Measurements from ENCODE around the gene C1D. TPM values are rescaled to one million over a fixed set of nuclear protein-coding genes. Genes with fewer than 3 reads are reported as not detected.

The C1D gene
- total and polyA plus RNA-seq, 2 experiments from 2014 or later: 39.2 to 61.3 TPM

DNA sequence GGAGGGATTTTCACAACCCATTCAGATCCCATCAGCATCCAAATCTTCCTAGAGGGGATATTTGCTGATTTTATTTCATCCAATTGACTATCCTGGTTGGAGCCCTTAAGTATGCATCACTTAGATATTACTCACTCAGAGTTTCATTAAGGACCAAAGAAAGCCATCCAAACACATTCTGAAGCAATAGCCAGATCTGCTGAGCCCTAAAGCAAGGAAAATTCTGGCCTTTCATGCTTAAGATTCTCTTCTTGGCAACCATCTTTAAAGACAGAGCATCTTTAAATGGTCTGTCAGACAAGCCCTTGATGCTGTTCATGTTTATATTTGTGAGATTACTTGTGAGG lies 40.9 kb upstream of the C1D start:
- H3K9me3 ChIP-seq (ENCODE audit: low read depth): no peaks in the 10 kb centered on the region
- no peak overlapping the region for H3K4me3 ChIP-seq
- no peaks in the 10 kb centered on the region for H3K27me3 ChIP-seq
- no peaks in the 10 kb centered on the region for H3K4me1 ChIP-seq (ENCODE audit: low read depth)
- H3K36me3 ChIP-seq: no peaks in the 10 kb centered on the region
- H3K27ac ChIP-seq: no peak overlapping the region
- no peak for TF ChIP-seq CTCF (IDR thresholded peaks at IDR 0.05; ENCODE audit: low read depth, low read length)
- no peak for DNase-seq (ENCODE audit: low read depth in 1 of 2, low spot score in 1 of 2)

DNA sequence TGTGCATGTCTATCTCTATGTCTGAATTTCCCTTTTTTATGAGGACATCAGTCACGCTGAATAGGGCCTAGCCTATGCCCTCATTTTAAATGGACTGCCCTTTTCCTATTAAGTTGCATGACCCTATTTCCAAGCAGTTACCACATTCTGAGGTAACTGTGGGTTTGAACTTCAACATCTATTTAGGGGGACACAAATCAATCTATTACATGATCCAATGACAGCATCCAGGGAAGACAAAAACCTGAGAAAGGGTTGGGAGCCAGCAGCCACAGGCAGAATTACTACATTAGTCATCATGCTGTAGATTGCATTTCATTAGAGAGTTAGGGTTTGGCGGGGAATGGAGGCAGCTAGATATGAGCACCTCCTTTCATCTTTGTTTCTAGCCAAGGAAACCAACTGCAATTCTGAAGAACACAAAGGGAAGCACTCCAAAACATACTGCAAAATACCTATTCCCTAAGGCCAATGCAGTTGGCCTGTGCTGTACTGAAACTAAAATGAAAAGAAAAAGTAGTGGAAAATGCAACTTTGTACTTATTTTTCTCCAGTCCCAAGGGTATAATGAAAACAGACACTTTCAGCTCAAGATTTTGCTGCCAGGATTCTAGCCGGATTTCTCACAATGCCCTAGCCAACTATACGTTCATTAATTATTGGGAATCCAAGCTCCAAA lies 40.4 kb upstream of the C1D start:
- H3K27ac ChIP-seq: no peak overlapping the region
- H3K4me1 ChIP-seq (ENCODE audit: low read depth): no peaks in the 10 kb centered on the region
- peak in 1 of 2 donors; percentile 23 for DNase-seq (ENCODE audit: low read depth in 1 of 2, low spot score in 1 of 2)
- TF ChIP-seq CTCF (IDR thresholded peaks at IDR 0.05; ENCODE audit: low read depth, low read length): no peak
- no peaks in the 10 kb centered on the region for H3K9me3 ChIP-seq (ENCODE audit: low read depth)
- no peaks in the 10 kb centered on the region for H3K27me3 ChIP-seq
- no peaks in the 10 kb centered on the region for H3K36me3 ChIP-seq
- no peak overlapping the region for H3K4me3 ChIP-seq

GRCh38 chr2:68100189-68100588 lies 37.4 kb upstream of the C1D start:
- no peaks in the 10 kb centered on the region for H3K27me3 ChIP-seq
- no peak overlapping the region for H3K4me3 ChIP-seq
- H3K9me3 ChIP-seq (ENCODE audit: low read depth): no peaks in the 10 kb centered on the region
- TF ChIP-seq CTCF (IDR thresholded peaks at IDR 0.05; ENCODE audit: low read depth, low read length): no peak
- DNase-seq (ENCODE audit: low read depth in 1 of 2, low spot score in 1 of 2): no peak
- no peak overlapping the region for H3K27ac ChIP-seq
- no peaks in the 10 kb centered on the region for H3K4me1 ChIP-seq (ENCODE audit: low read depth)
- no peaks in the 10 kb centered on the region for H3K36me3 ChIP-seq

GRCh38 chr2:68099260-68099659 lies 36.5 kb upstream of the C1D start:
- Histone ChIP-seq H3K9me3 (ENCODE audit: low read depth) (no peaks in the 10 kb centered on the region), H3K27me3 (no peaks in the 10 kb centered on the region), H3K4me3 (no peak overlapping the region), H3K27ac (no peak overlapping the region), H3K4me1 (ENCODE audit: low read depth) (no peaks in the 10 kb centered on the region), H3K36me3 (no peaks in the 10 kb centered on the region)
- TF ChIP-seq CTCF (IDR thresholded peaks at IDR 0.05; ENCODE audit: low read depth, low read length): no peak
- no peak for DNase-seq (ENCODE audit: low read depth in 1 of 2, low spot score in 1 of 2)

- no peak overlapping the region for H3K4me3 ChIP-seq
- no peak overlapping the region for H3K27ac ChIP-seq
- TF ChIP-seq CTCF (IDR thresholded peaks at IDR 0.05; ENCODE audit: low read depth, low read length): no peak
- no peaks in the 10 kb centered on the region for H3K36me3 ChIP-seq
- H3K9me3 ChIP-seq (ENCODE audit: low read depth): no peaks in the 10 kb centered on the region
- no peaks in the 10 kb centered on the region for H3K27me3 ChIP-seq
- DNase-seq (ENCODE audit: low read depth in 1 of 2, low spot score in 1 of 2): no peak
- no peaks in the 10 kb centered on the region for H3K4me1 ChIP-seq (ENCODE audit: low read depth)
Measured at GRCh38 chr2:68098291-68098797, 35.5 kb upstream of the C1D start.
